Heart left ventricle (tissue), 13 donors: ENCODE data around the gene USF2.

ENCODE experiments used
- POLR2A ChIP-seq, 2 donors: fragments of 450-650 bp; IDR thresholded peaks; one replicate each; pipeline ENCODE4 v1.6.1; 2017; ENCODE audit warnings: antibody characterized with exemption in 2 of 2, mild to moderate bottlenecking in 2 of 2, moderate library complexity in 2 of 2
- TF ChIP-seq, protein P1 (sequence below), 12 donors: fragments of 200-600 bp; sonication (generic) in 4 of 12; IDR thresholded peaks; one replicate each; pipeline versions ENCODE4 v1.5.0 to v1.8.0; 2018 to 2022; ENCODE audit warnings: antibody characterized with exemption in 12 of 12, mild to moderate bottlenecking in 5 of 12
- donor health status: ischemic (EF 13 %, LVEDD 7.1; RV severe dilation, severe dysfunction).
- donor health status: DM: no; HTN: yes; CAD: no.
- donor health status: DM: no; HTN: no; CAD: no.
- donor health status: ischemic (EF 25% LVEDD 6.9; RV normal size, moderate dysfunction).
- donor health status: ischemic (EF 25% LVEDD 5.7; RV mildly dilated, moderate dysfunction).
- donor health status: ischemic (EF 35%, LVEDD 5.7; RV mildly dilated, moderate dysfunction).
- donor health status: nonischemic (EF 11% LVEDD 7.7; RV severe dilation, severe dysfunction).
- donor health status: DM: yes; HTN: yes; CAD: no.
- donor health status: PGD.
- donor health status: ischemic (EF 29% LVEDD 5.4; RV normal size, mild dysfunction).
- donor health status: nonischemic (EF 23%, LVEDD 6.1; RV moderate dilation, normal function).

DNA sequence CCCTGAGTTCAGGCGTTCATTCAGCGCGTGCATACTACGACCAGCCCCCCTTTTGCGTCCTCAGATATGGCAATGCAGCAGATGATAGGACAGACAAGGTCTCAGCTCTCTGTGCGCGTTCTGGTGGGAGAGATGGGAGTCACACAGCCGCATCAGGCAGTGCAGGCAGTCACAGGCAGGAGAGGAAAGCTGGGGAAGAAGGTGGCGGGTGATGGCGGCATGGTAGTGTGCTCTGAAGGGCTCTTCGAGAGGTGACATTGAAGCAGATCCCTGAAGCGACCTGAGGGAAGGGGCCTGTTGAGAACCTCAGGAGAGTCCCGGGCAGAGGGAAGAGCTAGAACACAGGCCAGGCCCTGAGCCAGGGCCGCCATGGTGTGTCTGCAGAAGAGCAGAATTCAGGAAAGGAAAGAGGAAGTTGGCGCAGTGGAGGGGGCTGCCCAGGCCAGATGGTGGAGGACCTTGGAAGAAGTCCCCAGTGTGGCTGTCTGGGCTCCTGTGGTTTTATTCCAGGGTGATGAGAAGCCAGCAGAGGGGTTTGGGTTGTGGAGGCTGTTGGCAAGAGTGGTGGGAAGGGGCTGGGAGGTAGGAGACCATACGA lies 3.5 kb downstream of the USF2 start:
- TF ChIP-seq, protein P1, sequence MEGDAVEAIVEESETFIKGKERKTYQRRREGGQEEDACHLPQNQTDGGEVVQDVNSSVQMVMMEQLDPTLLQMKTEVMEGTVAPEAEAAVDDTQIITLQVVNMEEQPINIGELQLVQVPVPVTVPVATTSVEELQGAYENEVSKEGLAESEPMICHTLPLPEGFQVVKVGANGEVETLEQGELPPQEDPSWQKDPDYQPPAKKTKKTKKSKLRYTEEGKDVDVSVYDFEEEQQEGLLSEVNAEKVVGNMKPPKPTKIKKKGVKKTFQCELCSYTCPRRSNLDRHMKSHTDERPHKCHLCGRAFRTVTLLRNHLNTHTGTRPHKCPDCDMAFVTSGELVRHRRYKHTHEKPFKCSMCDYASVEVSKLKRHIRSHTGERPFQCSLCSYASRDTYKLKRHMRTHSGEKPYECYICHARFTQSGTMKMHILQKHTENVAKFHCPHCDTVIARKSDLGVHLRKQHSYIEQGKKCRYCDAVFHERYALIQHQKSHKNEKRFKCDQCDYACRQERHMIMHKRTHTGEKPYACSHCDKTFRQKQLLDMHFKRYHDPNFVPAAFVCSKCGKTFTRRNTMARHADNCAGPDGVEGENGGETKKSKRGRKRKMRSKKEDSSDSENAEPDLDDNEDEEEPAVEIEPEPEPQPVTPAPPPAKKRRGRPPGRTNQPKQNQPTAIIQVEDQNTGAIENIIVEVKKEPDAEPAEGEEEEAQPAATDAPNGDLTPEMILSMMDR (IDR thresholded peaks at IDR 0.05): no peak
- TF ChIP-seq POLR2A (IDR thresholded peaks at IDR 0.05): no peak
